8988T (cell line): ENCODE data around the gene S100A13.
"Not testable (repeated sequence)": the region's sequence is repeated elsewhere in the genome, so short reads cannot be mapped to it uniquely, and the experiment has no call there.

Source experiments
- DNase-seq: peaks from one replicate; pipeline ENCODE4 v3.0.0; 2011

Gene S100A13

DNA sequence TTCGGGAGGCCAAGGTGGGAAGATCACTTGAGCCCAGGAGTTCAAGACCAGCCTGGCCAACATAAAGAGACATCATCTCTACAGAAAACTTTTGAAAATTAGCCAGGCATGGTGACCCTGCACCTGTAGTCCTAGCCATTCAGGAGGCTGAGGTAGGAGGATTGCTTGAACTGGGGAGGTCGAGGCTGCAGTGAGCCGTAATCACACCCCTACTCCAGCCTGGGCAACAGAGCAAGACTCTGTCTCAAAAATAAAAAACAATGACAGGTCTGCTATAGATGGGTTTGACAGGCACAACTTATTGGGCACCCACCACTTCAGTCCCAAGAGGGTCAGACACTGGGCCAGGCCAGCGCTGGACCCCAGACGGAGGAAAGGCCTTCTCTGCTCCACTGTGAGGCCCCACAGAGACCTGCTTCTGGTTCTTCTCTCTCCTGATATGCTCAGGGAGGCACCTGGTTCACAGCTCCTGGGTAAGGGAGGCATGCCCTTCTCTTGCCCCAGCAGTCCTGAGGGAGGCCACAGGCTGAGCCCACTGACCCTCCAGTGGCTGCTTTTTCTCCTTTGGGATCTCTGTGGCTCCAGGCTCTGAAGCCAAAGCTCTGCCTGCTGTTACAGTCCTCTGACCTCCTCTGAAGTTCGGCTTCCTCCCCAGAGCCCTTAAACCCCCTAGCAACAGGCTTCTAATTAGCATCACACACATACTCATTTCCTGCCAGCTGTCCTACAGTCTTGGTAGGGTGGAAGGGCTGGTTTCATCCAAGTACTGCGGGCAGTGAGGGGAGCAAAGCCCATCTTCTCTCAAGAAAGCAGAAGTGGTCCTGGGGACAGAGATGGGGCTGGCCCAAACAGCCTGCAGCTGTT lies 28.8 kb downstream of the S100A13 start:
- DNase-seq = no peak

DNA sequence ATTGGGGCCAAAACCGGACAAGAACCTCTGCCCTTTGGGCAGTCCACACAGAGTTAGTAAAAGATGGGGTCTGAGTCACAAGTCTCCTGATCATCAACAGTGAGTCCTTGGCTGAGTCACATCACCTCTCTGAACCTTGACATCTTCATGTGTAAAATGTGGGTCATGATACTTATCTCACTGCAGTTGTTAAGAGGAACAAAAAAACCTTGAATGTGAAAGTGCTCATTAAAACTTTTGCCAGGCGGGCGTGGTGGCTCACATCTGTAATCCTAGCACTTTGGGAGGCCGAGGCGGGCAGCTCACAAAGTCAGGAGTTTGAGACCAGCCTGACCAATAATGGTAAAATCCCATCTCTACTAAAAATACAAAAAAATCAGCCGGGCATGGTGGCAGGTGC lies 30.1 kb downstream of the S100A13 start:
- no peak for DNase-seq

DNA sequence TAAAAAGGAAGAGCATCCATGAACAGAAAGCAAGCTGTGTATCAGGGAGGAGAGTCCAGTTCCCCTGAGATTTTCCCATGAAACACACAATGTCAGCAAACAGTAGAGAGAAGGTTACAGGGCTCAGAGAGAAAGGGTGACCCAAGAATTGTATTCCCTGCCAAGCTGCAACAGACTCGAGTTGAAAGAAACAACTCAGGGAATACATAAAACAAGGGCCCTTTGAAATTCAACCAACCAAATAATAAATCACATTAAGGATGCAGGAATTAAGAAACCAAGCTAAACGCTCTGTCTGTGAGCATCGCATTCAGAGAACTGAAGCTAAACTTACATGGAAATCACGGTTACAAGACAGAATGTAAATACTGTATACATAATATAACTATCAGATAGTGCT lies 34.6 kb downstream of the S100A13 start:
- DNase-seq = no peak

DNA sequence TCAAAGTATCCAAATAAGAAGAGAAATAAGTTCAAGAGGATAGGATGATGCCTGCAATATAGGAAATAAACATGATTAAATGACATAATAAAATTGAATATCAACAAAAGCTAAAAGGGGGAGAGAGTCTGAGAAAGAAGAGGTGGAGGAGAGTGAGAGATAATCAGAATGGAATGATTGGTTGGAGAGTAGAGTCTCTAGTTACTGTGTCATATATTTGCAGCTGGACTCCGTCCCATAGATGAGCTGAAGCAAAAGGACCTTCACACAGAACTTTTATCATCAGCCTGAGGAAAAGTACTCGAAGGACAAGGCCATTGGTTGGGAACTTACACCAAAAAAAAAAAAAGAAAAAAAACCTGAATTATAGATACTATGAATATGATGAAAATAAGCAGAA lies 38.8 kb downstream of the S100A13 start:
- no peak for DNase-seq

DNA sequence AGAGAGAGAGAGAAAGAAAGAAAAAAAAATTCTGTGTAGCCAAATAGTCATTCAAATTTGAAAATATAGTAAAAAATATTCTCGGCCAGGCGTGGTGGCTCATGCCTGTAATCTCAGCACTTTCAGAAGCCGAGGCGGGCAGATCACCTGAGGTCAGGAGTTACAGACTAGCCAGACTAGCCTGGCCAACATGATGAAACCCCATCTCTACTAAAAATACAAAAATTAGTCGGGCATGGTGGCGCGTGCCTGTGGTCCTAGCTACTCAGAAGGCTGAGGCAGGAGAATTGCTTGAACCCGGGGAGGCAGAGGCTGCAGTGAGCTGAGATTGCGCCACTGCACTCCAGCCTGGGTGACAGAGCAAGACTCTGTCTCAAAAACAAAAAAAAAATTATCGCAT lies 39.3 kb downstream of the S100A13 start:
- not testable (repeated sequence) for DNase-seq

DNA sequence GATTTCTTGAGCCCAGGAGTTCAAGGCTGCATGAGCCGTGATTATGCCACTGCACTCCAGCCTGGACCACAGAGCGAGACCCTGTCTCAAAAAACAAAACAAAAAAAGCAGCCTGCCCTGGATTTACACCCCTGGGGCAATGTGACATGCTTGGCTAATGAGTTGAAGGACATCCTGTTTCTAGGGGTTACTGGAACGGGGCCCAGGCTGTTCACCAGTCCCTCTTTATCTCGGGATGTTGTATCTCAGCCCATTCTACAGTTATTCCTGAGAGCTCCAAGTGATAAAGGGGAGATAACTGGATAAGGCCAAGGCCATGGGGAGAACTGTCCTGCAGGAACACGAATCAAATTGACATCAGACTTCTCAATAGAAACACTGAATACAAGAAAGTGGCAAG lies 40.0 kb downstream of the S100A13 start:
- DNase-seq = no peak

DNA sequence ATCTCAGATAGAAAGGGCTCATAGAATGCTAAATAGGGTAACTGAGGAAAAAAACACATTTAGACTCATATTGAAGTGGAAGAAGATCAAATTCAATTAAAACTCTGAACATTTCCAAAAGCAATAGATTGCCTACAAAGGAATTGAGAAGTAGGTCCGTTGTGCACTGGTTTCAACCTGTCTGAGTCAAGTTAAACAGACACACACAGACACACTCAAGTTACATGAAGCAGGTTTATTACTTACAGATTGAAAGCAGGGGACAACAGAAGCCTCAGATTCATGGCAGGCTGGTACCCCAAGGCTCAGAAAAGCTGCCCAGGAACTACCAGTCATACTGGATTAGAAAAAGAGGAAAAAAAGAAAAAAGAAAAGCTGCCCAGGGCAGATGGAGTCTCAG lies 41.0 kb downstream of the S100A13 start:
- no peak for DNase-seq

DNA sequence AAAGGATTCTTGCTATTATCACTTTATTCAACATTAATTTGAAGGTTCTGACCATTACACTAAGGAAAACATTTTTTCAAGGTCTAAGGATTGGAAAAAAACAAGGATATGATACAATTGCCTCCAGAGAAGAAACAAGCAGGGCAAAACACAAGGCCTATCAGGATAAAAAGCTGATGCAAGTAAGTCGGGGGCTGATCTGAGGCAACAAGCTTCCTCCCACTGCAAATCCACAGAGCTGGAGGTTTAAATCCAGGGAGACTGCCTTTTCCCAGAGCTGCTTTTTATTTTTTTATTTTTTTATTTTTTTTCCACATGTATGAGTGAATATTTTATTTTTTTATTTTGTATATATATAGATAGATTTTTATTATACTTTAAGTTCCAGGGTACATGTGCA lies 42.3 kb downstream of the S100A13 start:
- no peak for DNase-seq

DNA sequence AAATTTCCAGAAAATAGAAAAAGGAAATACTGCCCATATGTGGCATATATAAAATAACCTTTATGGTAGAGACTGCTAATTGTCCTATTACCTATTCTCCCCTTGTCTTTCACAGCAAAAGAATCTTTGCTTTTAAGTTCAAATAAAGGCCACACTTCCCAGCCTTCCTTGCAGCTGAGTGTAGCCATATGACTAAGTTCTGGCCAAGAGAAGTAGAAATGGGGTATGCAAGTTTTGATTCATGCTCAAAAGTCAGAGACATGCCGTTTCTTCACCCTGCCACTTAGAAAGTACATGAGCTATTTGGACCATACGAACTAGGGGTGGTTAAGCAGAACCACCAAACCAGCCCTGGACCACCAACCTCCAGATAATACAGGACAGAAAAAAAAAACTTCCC lies 43.3 kb downstream of the S100A13 start:
- no peak for DNase-seq

DNA sequence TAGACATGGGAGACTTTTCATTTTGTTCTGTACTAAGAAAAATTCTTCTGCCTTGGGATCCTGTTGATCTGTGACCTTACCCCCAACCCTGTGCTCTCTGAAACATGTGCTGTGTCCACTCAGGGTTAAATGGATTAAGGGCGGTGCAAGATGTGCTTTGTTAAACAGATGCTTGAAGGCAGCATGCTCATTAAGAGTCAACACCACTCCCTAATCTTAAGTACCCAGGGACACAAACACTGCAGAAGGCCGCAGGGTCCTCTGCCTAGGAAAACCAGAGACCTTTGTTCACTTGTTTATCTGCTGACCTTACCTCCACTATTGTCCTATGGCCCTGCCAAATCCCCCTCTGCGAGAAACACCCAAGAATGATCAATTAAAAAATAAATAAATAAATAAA lies 43.8 kb downstream of the S100A13 start:
- DNase-seq = not testable (repeated sequence)

DNA sequence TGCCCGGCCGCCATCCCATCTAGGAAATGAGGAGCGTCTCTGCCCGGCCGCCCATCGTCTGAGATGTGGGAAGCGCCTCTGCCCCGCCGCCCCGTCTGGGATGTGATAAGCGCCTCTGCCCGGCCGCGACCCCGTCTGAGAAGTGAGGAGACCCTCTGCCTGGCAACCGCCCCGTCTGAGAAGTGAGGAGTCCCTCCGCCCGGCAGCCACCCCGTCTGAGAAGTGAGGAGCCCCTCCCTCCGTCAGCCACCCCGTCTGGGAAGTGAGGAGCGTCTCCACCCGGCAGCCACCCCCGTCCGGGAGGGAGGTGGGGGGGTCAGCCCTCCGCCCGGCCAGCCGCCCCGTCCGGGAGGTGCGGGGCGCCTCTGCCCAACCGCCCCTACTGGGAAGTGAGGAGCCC lies 44.5 kb downstream of the S100A13 start:
- not testable (repeated sequence) for DNase-seq

DNA sequence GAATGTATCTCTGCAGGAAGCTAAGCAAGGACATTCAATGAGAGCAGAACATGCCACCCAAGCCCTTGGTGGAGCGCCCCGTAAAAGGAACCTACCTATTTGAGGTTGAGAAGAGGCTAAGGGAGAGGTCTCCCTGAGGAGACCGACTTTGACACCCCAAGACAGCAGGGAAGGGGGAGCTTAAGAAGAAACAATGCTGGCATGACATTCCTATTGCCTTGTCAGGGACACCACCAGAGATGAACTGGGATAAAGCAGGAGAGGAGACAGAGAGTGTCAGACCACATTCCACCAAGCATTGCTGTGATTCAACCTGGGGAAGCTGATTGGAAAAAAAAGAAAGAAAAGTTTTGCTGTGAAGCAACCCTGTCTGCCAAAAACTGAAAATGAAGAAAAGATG lies 48.4 kb downstream of the S100A13 start:
- no peak for DNase-seq

DNA sequence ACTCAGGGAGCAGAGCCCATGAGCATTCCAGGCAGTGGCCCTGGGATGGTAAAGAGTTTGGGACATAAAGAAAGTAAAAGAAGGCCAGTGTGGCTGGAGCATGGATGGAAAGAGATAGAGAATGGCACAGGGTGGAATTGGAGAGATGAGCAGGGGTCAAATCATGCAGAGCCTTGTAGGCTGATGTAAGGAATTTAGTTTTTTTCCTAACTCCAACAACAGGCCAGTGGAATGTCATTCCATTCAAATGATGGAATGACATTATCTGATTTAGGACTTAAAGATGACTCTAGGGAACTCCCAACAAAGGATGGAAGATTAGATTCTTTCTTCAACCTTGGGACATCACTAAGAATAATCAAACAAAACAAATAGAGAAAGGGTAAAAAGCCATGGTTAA lies 48.8 kb downstream of the S100A13 start:
- DNase-seq = no peak

DNA sequence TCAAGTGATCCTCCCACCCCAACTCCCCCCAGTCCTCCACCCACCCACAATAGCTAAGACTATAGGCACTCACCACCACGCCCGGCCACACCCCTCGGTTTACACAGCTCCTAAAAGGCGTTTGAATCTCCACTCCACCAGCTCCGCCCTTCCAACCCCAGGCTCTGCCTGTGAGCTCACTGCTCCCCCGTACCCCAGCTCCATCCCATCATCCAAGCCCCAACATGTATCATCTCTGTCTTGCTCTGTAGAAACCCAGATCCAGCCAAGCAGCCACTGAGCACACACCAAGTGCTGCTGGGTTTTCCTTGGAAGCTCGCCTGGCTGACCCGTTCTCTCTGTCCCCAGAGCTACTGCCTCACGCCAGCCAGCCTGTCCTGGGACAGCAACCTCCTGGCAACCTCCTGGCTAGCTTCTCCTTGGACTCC lies 49.7 kb downstream of the S100A13 start:
- no peak for DNase-seq

DNA sequence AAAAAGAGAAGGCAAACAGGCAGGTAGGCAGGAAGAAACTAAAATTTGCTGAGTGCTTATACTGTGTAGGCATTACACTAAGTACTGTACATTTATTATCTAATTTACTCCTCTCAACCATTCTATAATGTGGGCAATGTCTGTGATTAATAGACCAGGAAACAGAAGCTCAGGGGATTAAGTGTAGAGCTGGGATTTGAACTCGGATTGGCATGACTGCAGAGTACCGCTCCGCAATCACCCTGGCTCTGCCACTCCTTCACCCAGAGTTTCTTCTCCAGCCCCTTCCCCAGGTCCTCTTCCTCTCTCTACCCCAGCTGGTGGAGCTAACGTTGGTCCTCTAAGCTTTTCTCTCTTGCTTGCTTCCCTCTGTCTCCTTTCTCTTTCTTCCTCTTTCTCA lies 50.2 kb downstream of the S100A13 start:
- DNase-seq = no peak

DNA sequence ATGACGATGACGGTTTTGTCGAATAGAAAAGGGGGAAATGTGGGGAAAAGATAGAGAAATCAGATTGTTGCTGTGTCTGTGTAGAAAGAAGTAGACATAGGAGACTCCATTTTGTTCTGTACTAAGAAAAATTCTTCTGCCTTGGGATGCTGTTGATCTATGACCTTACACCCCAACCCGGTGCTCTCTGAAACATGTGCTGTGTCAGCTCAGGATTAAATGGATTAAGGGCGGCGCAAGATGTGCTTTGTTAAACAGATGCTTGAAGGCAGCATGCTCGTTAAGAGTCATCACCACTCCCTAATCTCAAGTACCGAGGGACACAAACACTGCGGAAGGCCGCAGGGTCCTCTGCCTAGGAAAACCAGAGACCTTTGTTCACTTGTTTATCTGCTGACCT lies 51.8 kb downstream of the S100A13 start:
- DNase-seq = not testable (repeated sequence)

DNA sequence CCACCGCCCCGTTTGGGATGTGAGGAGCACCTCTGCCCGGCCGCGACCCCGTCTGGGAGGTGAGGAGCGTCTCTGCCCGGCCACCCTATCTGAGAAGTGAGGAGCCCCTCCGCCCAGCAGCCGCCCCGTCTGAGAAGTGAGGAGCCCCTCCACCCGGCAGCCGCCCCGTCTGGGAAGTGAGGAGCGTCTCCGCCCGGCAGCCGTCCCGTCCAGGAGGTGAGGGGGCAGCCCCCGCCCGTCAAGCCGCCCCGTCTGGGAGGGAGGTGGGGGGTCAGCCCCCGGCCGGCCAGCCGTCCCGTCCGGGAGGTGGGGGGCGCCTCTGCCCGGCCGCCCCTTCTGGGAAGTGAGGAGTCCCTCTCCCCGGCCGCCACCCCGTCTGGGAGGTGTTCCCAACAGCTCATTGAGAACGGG lies 52.2 kb downstream of the S100A13 start:
- DNase-seq = not testable (repeated sequence)

DNA sequence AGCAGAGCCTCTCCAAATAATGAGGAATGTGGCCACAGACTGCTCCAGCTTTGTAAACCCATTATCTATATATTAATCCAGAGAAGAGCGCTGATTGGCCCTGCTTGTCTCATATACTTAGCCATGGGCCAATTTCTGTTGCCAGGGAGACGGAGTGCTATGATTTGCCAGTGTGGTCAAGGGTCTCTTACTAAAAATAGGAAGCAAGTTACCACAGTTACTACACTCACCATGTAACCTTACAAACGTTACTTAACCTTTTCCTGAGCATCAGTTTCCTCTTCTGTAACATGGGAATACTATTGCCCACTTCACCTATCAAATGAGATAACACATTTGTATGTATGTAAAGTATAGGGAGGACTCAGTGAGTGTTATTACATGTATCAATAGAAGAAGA lies 54.0 kb downstream of the S100A13 start:
- DNase-seq = no peak

DNA sequence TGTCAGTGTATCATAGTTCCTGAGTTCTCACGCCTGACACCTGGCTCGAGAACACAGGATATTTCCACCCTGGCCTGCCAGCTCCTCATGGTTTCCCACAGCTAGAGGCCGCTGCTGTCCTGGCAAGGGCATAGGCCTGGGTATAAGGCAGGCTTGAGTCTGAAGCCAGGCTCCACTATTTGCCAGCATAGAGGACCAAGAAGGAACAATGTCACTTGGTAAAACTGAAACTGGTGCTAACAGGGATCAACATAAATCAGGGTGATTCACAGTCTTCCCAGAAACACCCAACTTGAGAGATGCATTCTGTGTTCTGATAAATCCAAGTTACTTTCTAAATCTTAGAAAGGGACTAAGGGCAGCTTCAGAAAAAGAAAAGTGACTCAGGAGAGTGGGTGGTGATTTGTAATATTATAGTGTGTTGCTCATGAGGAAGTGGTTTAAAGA lies 54.7 kb downstream of the S100A13 start:
- DNase-seq = peak; percentile 72

DNA sequence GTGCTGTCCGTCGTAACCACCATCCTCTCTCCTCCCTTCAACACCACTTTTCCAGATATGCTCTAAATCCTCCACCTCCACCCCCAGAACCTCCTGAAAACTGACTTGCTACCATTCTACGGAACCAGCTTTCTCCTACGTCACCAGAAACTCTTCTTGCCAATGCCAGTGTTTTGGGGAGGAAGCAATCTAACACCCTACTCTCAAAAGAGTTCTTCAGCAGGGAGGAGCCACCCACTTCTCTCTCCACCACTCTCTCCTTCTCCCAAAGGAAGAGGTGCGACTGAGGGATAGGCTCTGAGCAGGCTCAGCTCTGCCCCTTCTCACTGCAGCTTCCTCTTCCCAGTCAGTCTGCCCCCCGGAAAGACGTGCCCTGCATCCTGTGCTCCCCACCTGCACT lies 55.6 kb downstream of the S100A13 start:
- no peak for DNase-seq

DNA sequence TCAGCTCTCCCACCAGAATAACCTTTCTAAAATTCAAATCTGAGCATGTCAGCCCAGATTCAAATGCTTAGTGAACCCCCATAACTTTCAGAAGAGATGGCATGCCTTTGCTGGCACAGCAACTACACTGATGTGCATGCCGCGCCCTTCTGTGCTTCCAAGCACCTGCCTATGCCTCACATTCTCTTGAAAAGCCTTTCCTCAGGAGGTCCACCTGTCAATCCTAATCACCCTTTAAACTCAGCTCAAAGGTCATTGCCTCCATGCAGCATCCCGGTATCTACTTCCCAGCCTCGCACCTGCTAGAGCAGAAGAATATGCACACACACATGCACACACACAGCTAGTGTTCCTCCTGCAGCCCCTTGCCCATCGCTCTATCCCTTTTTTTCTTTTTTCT lies 56.4 kb downstream of the S100A13 start:
- DNase-seq = no peak

DNA sequence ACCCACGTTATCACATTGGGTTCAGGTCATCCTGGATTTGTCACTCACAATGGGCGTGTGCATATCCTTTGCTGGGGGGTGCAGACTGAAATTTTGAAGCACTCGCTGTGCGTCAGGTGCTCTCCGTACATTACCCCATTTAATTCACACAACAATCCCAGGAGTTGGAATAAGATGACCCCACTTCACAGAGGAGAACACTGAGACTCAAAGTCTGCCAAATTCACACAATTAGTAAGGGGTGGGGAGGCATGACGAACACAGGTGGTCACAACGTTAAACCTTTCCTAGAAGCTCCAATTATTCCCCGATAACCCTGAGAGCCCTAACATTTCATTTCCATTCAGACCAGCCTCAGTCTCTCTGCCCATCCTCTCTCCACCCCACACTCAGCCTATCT lies 57.8 kb downstream of the S100A13 start:
- no peak for DNase-seq
